Lower leg skin (tissue), 3 donors: ENCODE measurements around the gene ZYX.

Source experiments
- POLR2A ChIP-seq, 2 donors: fragments of 450-650 bp; IDR thresholded peaks; one replicate each; pipeline ENCODE4 v1.6.1; 2016 to 2017; ENCODE audit warnings: antibody characterized with exemption in 2 of 2, mild to moderate bottlenecking in 1 of 2, moderate library complexity in 1 of 2
- TF ChIP-seq, protein P1 (sequence below), 3 donors: fragments of 450-650 bp; IDR thresholded peaks; one replicate each; pipeline ENCODE4 v1.5.1; 2016; ENCODE audit warnings: antibody characterized with exemption in 3 of 3, mild to moderate bottlenecking in 3 of 3, moderate library complexity in 2 of 3

DNA sequence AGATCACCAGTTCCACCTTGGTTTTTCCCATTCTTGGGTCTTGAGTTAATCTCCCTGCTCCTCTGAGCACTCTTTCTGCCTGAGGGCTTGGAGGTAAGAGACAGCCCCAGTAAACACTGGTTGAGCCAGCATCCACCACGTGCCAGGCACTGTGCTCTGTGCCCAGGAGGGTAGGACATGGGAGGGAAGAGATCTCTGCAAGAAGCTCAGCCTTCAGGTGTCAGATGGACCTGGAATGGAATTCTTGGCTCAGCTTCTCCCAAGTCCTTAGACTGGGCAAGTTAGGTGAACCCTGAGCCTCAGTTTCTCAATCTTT lies 2.5 kb downstream of the ZYX start:
- no peak for TF ChIP-seq POLR2A (IDR thresholded peaks at IDR 0.05)
- TF ChIP-seq, protein P1, sequence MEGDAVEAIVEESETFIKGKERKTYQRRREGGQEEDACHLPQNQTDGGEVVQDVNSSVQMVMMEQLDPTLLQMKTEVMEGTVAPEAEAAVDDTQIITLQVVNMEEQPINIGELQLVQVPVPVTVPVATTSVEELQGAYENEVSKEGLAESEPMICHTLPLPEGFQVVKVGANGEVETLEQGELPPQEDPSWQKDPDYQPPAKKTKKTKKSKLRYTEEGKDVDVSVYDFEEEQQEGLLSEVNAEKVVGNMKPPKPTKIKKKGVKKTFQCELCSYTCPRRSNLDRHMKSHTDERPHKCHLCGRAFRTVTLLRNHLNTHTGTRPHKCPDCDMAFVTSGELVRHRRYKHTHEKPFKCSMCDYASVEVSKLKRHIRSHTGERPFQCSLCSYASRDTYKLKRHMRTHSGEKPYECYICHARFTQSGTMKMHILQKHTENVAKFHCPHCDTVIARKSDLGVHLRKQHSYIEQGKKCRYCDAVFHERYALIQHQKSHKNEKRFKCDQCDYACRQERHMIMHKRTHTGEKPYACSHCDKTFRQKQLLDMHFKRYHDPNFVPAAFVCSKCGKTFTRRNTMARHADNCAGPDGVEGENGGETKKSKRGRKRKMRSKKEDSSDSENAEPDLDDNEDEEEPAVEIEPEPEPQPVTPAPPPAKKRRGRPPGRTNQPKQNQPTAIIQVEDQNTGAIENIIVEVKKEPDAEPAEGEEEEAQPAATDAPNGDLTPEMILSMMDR (IDR thresholded peaks at IDR 0.05) = no peak
